SK-N-SH treated with all-trans-retinoic acid at 6 μM for 48 hours (cell line): Measurements from ENCODE around the gene PSAPL1.

Experiments used
- BACH2 ChIP-seq: fragments of 250-450 bp; sonication (Bioruptor Pico); IDR thresholded peaks from 2 replicates; pipeline ENCODE4 v1.9.0; 2021; ENCODE audit warnings: mild to moderate bottlenecking, borderline replicate concordance
- CSDC2 ChIP-seq: fragments of 250-450 bp; sonication (Bioruptor Pico); IDR thresholded peaks from 2 replicates; pipeline ENCODE4 v1.5.0; 2020; ENCODE audit warnings: mild to moderate bottlenecking, moderate library complexity
- PPARA ChIP-seq: fragments of 250-450 bp; sonication (Bioruptor Pico); IDR thresholded peaks from 2 replicates; pipeline ENCODE4 v1.5.0; 2020; ENCODE audit warnings: mild to moderate bottlenecking, borderline replicate concordance
- SNAI2 ChIP-seq: fragments of 250-450 bp; sonication (Bioruptor Pico); IDR thresholded peaks from 2 replicates; pipeline ENCODE4 v1.5.0; 2020; ENCODE audit warnings: mild to moderate bottlenecking, moderate library complexity
- ZC3H10 ChIP-seq: fragments of 250-450 bp; sonication (Bioruptor Pico); IDR thresholded peaks from 2 replicates; pipeline ENCODE4 v1.5.1; 2021; ENCODE audit warnings: mild to moderate bottlenecking, moderate library complexity
- ZFP3 ChIP-seq: fragments of 250-450 bp; sonication (Bioruptor Pico); IDR thresholded peaks from 2 replicates; pipeline ENCODE4 v1.5.0; 2020; ENCODE audit warnings: mild to moderate bottlenecking, moderate library complexity
- ZNF565 ChIP-seq: fragments of 450-650 bp; formaldehyde crosslinking; conservative IDR thresholded peaks from 2 replicates; pipeline ENCODE4 v1.5.0; 2020; ENCODE audit warnings: low read depth, mild to moderate bottlenecking, moderate library complexity
- ZNF70 ChIP-seq: fragments of 450-650 bp; formaldehyde crosslinking; IDR thresholded peaks from 2 replicates; pipeline ENCODE4 v1.5.0; 2020; ENCODE audit warnings: mild to moderate bottlenecking, moderate library complexity
- TF ChIP-seq, protein P1 (sequence below): fragments of 250-450 bp; sonication (Bioruptor Pico); IDR thresholded peaks from 2 replicates; pipeline ENCODE4 v1.5.1; 2020; ENCODE audit warnings: low read depth, mild to moderate bottlenecking, moderate library complexity
- TF ChIP-seq, protein P2 (sequence below): fragments of 250-450 bp; sonication (Bioruptor Pico); IDR thresholded peaks from 2 replicates; pipeline ENCODE4 v1.5.0; 2020; ENCODE audit warnings: mild to moderate bottlenecking, moderate library complexity

DNA sequence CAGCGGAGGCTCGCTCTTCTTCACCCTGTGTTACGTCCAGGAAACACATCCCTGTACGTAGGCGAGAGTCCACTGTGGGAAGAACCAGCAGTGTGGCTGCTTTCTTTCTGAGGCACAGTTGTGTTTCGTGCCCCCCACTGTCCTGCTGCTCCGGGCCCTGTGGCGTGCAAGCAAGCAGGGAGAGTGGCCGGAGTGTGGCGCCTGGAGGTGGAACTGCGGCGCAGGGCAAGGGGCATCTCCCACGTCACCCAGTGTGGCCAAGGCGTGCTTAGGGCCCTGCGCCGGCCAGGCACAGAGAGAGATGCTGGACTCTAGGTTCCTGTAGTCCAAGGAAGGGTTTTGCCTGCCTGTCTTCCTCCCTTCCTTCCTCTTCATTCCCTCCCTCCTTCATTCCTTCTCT is 13.3 kb upstream of the PSAPL1 start:
- TF ChIP-seq ZNF70 (CRISPR knock-in tag), result no peak
- TF ChIP-seq BACH2 (CRISPR knock-in tag), result no peak
- TF ChIP-seq, protein P1, sequence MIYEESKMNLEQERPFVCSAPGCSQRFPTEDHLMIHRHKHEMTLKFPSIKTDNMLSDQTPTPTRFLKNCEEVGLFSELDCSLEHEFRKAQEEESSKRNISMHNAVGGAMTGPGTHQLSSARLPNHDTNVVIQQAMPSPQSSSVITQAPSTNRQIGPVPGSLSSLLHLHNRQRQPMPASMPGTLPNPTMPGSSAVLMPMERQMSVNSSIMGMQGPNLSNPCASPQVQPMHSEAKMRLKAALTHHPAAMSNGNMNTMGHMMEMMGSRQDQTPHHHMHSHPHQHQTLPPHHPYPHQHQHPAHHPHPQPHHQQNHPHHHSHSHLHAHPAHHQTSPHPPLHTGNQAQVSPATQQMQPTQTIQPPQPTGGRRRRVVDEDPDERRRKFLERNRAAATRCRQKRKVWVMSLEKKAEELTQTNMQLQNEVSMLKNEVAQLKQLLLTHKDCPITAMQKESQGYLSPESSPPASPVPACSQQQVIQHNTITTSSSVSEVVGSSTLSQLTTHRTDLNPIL (CRISPR knock-in tag), result no peak
- no peak for TF ChIP-seq PPARA (CRISPR knock-in tag)
- no peak for TF ChIP-seq ZFP3 (CRISPR knock-in tag)
- TF ChIP-seq, protein P2, sequence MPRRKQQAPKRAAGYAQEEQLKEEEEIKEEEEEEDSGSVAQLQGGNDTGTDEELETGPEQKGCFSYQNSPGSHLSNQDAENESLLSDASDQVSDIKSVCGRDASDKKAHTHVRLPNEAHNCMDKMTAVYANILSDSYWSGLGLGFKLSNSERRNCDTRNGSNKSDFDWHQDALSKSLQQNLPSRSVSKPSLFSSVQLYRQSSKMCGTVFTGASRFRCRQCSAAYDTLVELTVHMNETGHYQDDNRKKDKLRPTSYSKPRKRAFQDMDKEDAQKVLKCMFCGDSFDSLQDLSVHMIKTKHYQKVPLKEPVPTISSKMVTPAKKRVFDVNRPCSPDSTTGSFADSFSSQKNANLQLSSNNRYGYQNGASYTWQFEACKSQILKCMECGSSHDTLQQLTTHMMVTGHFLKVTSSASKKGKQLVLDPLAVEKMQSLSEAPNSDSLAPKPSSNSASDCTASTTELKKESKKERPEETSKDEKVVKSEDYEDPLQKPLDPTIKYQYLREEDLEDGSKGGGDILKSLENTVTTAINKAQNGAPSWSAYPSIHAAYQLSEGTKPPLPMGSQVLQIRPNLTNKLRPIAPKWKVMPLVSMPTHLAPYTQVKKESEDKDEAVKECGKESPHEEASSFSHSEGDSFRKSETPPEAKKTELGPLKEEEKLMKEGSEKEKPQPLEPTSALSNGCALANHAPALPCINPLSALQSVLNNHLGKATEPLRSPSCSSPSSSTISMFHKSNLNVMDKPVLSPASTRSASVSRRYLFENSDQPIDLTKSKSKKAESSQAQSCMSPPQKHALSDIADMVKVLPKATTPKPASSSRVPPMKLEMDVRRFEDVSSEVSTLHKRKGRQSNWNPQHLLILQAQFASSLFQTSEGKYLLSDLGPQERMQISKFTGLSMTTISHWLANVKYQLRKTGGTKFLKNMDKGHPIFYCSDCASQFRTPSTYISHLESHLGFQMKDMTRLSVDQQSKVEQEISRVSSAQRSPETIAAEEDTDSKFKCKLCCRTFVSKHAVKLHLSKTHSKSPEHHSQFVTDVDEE (CRISPR knock-in tag), result no peak
- TF ChIP-seq CSDC2 (CRISPR knock-in tag), result no peak
- no peak for TF ChIP-seq ZC3H10
- TF ChIP-seq ZNF565, result no peak
- no peak for TF ChIP-seq SNAI2 (CRISPR knock-in tag)
